T follicular helper cell (primary cell): ENCODE measurements around the gene FAM174C.

Source experiments
- DNase-seq: peaks from one replicate; pipeline ENCODE4 v3.0.0-alpha.2; 2020; ENCODE audit warnings: low read depth

Gene FAM174C

DNA sequence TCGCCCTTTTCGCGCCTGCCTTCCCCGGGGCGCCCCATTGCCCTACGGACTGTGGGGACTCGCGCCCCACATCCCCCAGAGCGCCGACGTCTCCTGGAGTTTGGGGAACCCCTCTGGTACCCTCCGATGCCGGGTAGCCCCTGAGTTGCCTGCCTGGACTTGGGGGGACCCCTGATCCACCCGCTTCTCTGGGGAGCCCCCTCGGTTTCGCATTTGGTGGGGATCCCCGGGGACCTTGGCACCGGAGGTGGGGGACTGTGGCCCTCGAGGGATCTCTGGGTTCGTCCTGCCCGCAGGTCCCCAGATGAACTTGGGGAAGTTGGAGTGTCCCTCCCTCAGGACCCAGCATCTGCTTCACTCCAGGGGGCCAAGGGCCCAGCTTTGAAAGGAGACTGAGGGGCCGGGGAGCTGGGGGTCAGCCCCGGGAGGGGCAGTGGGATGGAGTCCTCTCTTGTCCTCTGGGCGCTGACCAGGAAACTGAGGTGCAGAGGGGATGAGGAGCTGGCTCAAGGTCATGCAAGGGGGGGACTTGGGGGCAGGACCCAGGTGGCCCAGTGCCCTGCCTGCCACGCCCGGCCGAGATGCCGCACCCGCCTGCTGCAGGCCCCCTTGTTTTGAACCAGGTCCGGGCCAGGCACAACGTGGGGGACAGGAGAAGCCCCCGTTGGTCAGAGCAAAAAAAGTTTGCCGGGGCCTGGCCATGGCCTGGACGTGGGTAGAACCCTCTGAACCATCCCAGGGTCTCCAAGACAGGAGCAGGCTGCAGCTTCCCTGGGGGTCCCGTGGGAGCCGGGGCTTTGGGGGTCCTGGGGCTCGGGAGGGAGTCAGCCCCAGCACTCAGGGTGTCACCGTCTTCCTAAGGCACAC lies 11.4 kb downstream of the FAM174C start:
- DNase-seq, result no peak

DNA sequence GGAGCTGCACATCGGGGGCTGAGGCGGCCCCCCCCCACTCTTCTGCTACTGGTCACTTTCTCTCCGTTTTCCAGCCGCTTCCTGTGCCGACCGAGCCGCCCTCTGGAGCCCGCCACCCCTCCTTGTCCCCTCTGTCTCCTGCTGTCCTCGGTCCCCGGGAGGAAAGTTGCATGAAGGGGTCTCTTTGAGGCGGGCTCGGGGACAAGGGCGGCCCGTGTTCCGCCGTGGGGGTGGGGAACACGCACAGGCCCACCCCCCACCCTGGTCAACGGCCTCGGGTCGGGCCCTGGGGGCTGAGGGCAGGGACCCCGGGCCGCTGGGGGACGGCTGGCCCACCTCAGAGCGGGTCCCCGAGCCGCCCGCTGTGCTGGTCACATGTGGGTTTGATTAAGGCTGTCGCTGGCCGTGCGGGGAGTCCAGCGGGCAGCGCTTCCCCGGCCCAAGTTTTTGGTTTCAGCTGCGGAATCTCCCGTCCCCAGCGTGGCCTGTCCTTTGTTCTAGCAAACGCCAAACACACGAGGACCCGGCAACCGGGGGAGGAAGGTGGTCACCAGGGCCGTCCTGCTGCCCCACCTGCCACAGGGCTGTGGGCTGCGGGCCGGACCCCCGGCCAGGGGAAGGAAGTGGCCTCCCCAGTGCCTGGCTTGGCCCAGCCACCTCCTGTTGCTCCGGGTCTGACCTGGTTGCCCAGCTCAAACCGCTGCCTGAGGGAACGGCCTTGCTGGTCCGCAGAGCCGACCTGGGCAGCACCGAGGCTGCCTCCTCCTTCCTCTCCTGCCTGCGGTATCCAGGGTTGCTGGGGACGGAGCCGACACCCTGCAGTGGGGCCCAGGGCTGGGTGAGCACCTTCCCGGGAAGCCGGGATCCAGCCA lies 12.3 kb downstream of the FAM174C start:
- DNase-seq, result no peak

DNA sequence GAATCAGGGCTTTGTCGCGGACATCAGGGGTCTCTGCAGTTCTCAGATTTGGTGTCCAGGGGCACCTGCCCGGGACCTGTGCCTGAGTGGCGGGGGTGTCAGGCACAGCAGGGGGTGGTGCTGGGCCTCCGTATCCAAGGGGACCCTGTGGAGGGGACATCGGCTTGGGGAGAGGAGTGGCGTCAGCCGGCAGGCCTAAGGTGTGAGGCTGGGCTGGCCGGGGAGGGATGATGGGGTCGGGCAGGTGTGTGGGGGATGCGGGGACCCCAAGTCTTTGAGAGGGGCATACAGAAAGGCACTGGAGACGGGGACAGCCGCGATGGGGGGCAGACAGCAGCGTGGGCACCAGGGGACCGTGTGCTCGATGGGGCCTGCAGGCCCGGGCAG lies 12.9 kb downstream of the FAM174C start:
- DNase-seq, result no peak

DNA sequence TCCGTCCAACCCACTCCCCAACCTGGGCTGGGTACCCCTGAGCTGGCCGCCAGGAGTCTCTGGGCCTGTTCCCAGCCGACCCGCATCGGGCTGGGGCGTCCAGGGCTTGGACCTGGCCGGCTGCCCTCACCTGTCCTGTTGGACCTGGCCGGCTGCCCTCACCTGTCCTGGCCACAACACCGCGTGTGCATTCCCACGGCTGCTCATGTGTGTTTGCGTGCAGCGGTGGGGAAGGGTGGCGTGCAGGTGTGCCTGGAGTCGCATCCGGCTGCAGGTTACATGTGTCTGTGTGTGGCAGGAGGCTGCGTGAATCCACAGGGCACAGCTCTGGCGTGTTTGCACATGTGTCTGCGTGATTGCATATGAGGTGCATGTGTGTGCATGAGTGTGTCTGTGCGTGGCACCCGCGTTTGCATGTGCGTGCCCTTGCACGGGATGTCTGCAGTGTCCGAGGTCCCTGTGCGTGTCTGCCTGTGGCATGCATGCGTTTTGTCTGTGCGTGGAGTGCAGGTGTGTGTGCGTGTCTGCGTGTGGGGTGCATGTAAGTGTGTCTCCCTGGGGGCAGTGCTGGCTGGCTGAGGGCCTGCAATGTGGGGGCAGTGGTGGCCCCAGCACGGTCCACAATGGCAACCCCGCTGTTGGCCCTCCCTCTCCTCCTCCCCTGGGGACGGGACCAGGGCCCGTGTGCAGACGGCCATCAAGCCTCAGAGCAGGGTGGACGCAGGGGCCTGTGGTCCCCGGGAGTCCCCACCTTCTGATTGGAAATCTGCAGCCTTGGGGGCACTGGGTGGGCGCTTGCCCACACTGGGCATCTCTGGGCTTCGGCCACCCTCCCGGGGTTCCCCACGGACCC lies 13.7 kb downstream of the FAM174C start:
- no peak for DNase-seq

DNA sequence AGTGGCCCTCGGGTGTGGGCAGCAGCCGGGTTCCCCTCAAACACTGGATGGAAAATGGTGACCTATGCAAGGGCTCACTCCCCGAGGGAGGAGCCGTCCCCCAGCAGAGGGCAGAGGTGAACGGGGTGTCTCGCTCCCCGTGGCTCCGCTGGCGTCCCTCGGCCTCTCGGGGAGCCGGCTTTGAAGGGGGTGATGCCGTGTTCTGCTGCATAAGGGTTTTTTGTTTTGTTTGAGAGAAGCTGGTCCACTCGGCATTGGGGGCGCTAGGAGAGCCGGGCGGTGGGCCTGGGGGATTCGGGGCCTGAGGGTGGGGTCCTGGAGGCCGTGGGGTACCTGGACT lies 14.3 kb downstream of the FAM174C start:
- no peak for DNase-seq

DNA sequence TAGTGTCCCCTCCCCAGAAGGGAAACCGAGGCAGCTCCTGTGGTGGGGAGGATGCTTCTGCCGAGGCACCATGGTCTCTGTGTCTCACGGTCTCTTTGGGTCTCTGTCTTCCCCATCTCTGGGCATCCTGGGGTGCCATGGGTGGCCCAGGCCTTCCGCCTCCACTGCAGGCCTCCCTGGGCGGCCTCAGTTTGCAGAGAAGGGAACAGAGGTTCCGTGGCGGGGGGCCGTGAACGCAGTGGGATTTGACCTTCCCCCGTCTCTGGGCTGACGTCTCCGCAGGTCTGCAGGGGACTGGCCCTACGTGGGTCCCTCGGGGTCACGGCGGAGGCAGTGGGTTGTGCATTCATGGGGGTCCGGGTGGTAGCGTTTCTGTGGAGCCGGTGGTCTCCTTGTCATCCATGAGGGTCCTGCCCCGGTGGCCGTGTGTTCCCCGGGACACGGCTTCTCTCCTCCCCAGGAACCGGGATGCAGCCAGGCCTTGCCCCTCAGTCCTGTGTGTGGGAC lies 14.9 kb downstream of the FAM174C start:
- no peak for DNase-seq

DNA sequence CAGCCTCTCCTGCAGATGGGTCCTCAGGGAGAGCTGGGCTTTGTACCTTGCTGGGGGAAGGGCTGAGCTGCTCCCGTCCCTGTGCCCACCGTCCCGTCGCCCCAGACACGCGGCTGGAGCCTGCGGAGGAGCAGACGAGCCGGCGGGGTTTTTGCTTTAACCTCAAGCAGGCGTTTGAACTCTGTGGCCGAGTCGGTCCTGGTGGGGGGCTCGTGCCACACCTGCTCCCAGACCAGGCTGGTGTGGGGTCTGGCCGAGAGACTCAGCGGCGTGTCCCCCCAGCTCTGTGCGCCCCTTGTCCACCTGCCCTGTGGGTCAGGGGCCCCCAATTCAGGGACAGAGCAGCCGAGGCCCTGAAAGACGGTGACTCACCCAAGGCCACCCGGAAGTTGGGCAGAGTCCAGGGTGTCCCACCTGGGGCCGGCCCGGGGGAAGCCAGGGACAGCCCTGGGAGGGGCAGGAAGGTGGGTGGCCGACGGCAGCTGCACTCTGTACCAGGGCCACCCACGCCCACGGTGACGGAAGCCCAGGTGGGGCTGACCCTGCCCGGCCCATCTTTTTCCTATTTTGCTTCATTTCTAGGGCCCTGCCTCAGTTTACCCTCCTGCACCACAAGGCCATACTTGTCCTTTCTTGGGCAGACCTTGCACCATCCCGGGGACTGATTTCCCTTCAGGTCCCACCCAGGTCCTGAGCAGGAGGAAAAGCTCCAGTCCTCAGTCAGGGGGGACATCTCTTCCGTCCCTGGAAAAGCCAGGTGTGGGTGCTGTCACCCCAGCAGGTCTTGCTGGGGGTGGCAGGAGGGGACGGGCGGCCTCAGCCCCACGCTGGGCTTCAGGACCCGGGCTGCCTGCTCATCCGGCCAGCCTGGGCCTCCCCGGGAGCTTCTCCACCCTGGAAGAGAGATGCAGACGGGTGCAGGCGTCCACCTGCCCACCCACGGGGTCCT lies 15.6 kb downstream of the FAM174C start:
- DNase-seq, result no peak

DNA sequence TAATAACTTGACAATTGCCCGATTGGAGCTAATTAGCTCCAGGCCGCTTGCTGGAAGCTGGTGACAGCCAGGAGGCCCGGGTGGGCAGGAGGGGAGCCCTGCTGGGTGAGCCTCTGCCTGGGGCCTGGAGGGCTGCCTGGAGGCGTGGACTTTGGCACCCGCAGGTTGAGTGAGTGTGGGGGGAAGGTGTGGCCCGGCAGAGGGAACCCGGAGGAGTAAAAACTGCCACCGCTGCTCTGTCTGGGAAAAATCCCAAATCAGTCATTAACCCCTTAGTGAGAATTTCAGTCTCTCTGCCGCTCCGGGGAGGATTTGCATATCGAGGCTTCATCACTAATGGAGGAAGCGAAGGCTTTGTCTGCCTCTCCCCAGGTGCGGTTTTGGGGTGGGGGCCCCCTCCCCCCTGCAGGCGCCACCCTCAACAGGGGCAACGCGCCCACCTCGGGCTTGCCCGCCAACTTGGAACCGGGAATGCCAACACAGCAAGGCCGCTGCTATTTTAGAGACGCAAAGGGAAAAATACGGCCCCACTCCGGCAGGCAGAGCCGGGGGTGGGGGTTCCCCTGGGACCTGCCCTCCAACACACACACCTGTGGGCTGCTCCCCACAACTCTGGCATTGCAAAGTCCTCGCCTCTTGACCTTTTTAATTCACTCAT lies 16.6 kb downstream of the FAM174C start:
- DNase-seq, result no peak

DNA sequence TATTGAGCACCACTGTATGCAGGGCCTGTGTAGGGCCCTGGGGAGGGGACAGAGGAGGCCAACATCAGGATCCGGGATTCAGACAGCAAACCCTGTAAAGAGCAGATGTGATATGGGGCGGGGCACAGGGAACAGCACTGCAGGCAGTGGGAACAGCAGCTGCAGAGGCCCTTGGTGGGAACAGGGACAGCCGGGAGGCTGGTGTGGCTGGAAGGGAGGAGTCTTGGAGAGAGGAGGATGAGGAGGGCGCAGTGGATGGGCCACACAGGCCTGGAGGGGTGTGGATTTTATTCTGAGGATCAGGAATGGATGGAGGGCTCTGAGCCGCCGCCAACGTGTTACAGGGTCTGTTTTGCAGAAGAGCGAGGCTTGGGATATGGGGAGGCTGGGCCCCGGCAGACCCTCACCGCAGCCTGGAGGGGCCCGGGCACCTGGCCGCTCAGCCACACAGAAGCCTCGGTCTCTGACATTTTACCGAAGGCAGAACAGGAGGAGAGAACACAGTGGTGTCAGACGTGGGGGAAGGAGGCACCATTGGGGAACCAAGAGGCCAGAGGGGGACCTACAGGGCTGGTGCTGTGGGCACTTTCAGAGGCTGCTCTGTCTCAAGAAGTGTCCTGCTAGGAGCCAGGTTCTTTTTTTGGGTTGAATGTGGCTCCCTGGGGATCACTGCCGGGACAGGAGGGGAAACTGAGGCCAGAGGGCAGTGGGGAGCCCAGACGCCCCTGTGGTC lies 17.3 kb downstream of the FAM174C start:
- no peak for DNase-seq

DNA sequence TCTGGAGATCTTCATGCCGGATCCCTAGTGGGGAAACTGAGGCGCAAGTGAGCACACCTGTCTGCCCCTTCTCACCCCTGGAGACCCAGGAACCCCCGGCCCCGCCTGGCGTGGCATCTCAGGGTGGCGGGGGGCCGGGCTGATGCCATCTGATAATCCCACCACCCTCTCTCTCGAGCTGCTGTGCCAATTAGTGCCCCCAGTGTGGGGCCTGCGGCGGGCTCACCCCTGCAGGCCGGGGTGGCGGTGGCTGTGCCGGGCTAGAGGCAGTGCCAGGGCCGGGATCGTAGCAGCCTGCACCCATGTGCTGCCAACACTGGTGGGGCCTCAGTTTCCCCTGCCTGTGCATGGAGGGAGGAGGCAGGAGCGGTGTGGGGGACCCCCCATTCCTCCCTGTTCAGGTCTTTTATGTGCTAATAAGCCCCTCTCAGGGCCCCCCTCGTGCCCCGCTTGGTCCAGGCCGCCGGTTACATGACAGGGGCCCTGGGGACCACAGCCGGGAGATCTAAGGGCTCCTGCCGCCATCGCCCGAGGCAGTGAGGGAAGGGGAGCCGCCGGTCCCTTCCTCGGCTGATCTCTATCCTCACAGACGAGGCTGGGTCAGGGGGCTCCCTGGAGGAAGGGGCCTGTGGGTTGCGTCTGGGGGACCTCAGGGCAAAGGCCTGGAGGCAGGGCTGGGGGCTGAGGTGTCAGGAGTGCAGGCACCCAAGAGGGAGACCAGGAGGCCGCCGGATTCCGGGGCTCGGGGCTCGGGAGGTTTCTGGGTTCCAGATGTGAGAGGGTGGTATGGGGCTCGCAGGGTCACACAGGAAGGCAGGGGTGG lies 18.7 kb downstream of the FAM174C start:
- DNase-seq, result no peak

DNA sequence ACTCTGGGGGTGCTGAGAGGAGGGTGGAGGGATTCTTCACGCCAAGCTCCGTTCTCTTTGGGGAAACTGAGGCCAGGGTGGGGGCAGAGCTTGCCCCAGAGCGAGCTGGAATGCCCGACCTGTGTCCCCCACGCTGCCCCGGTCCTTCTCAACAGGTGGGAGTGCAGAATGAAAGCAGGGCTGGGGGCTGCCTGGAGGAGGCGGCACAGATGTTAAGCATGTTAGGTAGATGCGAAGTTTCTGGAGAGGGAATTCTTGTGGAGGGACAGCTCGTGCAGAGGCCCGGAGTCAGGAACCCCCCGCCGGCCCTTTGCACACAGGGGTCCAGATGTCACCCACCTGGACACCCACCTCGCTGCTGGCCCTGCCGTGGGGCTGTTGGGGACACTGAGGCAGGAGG lies 19.4 kb downstream of the FAM174C start:
- DNase-seq, result no peak

DNA sequence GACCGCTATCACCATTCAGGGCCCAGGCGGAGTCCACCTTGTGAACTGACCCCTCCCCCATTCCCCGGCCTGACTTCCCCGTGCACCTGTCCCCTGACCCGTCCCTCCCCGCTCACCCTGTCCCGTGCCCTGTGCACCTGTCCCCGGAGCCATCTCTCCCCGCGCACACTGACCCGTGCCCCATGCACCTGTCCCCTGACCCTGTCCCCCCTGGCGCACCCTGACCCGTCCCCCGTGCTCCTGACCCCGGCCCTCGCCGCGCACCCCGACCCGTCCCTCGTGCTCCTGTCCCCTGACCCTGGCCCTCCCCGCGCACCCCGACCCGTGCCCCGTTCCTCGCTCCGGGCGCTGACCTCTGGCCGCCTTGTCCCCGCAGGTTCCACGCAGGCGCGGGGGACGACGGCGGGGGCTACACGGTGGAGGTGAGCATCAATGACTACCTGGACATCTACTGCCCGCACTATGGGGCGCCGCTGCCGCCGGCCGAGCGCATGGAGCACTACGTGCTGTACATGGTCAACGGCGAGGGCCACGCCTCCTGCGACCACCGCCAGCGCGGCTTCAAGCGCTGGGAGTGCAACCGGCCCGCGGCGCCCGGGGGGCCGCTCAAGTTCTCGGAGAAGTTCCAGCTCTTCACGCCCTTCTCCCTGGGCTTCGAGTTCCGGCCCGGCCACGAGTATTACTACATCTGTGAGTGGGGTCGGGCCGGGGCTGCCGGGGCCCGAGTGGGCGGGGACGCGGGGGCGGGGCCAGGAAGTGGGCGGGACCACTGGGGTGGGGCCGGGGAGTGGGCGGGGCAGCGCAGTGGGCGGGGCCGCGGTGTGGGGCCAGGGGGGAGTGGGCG lies 20.1 kb downstream of the FAM174C start:
- DNase-seq, result peak; percentile 30

DNA sequence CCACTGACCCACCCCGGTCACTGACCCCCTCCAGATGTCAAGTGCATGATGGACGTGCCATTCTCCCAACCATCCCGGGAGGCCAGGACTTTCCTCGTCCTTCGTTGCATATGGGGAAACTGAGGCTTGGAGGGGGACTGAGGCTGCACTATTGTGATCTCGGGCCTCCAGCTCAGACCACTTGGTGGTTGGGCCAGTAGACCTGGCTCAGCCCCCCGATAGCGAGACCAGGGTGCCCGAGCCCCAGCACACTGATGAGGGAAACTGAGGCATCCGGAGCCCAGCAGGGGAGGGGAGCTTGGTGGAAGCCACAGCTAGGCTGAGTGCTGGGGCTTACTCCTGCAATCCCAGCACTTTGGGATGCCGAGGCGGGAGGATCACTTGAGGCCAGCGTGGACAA lies 20.7 kb downstream of the FAM174C start:
- no peak for DNase-seq

DNA sequence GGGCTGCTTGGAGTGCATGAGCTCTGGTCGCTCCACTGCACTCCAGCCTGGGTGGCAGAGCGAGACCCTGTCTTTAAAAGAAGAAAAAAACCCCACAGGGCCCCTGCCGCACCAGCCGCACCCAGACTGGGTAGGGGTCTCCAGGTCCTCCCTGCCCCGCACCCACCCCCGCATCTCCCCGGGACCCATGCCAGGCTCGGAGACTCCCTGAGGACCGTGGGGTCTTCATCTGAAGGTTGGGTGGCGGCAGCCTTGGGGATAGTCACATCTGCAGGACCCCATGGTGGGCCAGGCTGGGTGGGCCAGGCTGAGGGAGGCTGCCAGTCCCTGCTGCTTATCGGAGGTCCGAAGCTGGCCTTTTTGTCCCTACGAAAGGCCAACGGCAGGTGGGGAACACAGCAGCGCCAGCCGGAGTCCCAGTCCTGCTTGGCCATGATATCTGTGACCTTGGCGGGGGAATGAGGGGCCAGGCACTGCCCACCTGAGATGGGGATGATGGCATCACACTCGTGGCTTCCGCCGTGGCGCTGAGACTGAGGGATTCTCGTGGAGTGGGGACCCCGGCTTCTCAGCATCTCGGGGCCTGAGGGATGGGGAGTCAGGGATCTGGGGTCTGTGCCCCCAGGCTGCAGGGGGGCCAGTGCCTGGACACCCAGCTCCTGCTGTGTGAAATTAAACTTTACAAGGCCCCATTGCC lies 21.4 kb downstream of the FAM174C start:
- no peak for DNase-seq

DNA sequence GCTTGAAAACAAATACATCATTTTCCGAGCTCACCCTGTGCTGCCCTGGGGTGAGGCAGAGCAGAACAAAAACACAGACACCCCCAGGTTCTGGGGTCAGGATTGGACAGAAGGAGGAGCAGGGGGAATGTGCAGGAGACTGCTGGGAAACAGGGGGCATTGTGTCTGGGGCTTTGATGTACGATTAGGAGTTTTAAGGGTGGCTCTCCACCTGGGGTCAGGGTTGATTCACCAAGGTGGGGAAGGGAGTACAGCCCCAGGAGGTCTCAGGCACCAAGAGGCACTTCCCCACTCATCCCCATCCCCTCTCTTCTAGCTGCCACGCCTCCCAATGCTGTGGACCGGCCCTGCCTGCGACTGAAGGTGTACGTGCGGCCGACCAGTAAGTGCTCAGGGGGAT lies 22.9 kb downstream of the FAM174C start:
- no peak for DNase-seq

DNA sequence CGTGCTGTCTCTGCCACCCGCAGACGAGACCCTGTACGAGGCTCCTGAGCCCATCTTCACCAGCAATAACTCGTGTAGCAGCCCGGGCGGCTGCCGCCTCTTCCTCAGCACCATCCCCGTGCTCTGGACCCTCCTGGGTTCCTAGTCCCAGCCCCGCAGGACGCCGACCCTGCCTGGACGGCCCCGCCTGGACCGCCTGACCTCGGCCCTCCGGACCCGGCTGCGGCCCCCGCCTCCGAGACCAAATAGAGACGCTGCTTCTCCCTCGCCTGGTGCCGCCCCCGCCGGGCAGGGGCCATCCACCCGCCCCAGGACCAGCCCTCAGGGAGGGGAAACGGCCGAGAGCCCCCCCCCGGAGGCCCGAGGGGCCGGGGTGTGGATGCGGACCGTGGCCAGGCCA lies 24.5 kb downstream of the FAM174C start:
- DNase-seq, result no peak
